Neural cell (in vitro differentiated cells): Measurements from ENCODE around the gene FBXO2. TPM values are rescaled to one million over a fixed set of nuclear protein-coding genes. Genes with fewer than 3 reads are reported as not detected.

Experiments used
- H2AFZ ChIP-seq: fragments of 200-600, 300-800 bp; sonication (generic), shearing (Covaris generic); 2 replicates; pipeline ENCODE4 v1.6.0; 2014; ENCODE audit warnings: low read depth, mild to moderate bottlenecking, antibody characterized with exemption, low read length, moderate library complexity
- H3F3A ChIP-seq: fragments of 200-600 bp; shearing (Covaris generic); 2 replicates; pipeline ENCODE4 v1.6.1; 2016; ENCODE audit warnings: mild to moderate bottlenecking, moderate library complexity, mixed read lengths, antibody characterized with exemption, low read length; ENCODE audit not compliant: insufficient read depth, poor library complexity, severe bottlenecking
- H3K27ac ChIP-seq: fragments of 200-600, 300-800 bp; sonication (generic), shearing (Covaris generic); 2 replicates; pipeline ENCODE4 v1.5.1; 2014; ENCODE audit warnings: mild to moderate bottlenecking, low read length, moderate library complexity
- H3K27me3 ChIP-seq: fragments of 300-800, 200-600 bp; sonication (generic), shearing (Covaris generic); 2 replicates; pipeline ENCODE4 v1.6.0; 2014; ENCODE audit warnings: mild to moderate bottlenecking, low read depth, low read length, moderate library complexity; ENCODE audit not compliant: insufficient read depth
- H3K36me3 ChIP-seq: fragments of 300-800, 200-600 bp; sonication (generic), shearing (Covaris generic); 2 replicates; pipeline ENCODE4 v1.5.1; 2014; ENCODE audit warnings: mild to moderate bottlenecking, antibody characterized with exemption, low read length, moderate library complexity; ENCODE audit not compliant: insufficient read depth
- H3K4me2 ChIP-seq: fragments of 300-800, 200-600 bp; sonication (generic), shearing (Covaris generic); 2 replicates; pipeline ENCODE4 v1.6.0; 2014; ENCODE audit warnings: mild to moderate bottlenecking, low read length
- H3K4me3 ChIP-seq: fragments of 300-800, 200-600 bp; sonication (generic), shearing (Covaris generic); 2 replicates; pipeline ENCODE4 v1.5.1; 2014; ENCODE audit warnings: mild to moderate bottlenecking, low read length, moderate library complexity
- H3K79me2 ChIP-seq: fragments of 200-600 bp; shearing (Covaris generic); replicated peaks from 2 replicates; pipeline ENCODE4 v1.6.0; 2014; ENCODE audit warnings: mild to moderate bottlenecking, low read length, moderate library complexity; ENCODE audit not compliant: insufficient read depth
- H3K9ac ChIP-seq: fragments of 300-800, 200-600 bp; sonication (generic), shearing (Covaris generic); 2 replicates; pipeline ENCODE4 v1.6.1; 2016; ENCODE audit warnings: mild to moderate bottlenecking, low read length, mixed read lengths
- H3K9me2 ChIP-seq: fragments of 200-600 bp; shearing (Covaris generic); 2 replicates; pipeline ENCODE4 v1.6.1; 2016; ENCODE audit warnings: mild to moderate bottlenecking, low read length, mixed read lengths; ENCODE audit not compliant: insufficient read depth
- H3K9me3 ChIP-seq: fragments of 200-600, 300-800 bp; sonication (generic), shearing (Covaris generic); 2 replicates; pipeline ENCODE4 v1.6.1; 2016; ENCODE audit warnings: mild to moderate bottlenecking, mixed run types, low read length, moderate library complexity, mixed read lengths
- H4K20me1 ChIP-seq: fragments of 200-600 bp; shearing (Covaris generic); 2 replicates; pipeline ENCODE4 v1.6.1; 2016; ENCODE audit warnings: mild to moderate bottlenecking, mixed run types; ENCODE audit not compliant: insufficient read depth
- CTCF ChIP-seq: fragments of 450-650 bp; IDR thresholded peaks from 2 replicates; pipeline ENCODE4 v1.5.1; 2014; ENCODE audit warnings: antibody characterized with exemption, mild to moderate bottlenecking, moderate library complexity; ENCODE audit not compliant: poor library complexity, severe bottlenecking
- EP300 ChIP-seq: fragments of 450-650 bp; conservative IDR thresholded peaks from 2 replicates; pipeline ENCODE4 v1.6.1; 2014; ENCODE audit warnings: antibody characterized with exemption, mild to moderate bottlenecking, moderate library complexity; ENCODE audit not compliant: poor library complexity, severe bottlenecking
- EZH2 ChIP-seq: fragments of 200-600, 300-800 bp; shearing (Covaris generic), sonication (generic); IDR thresholded peaks from 2 replicates; pipeline ENCODE4 v1.6.1; 2014; ENCODE audit warnings: antibody characterized with exemption, low read length, borderline replicate concordance, mild to moderate bottlenecking; ENCODE audit not compliant: insufficient read depth, poor library complexity, severe bottlenecking
- MXI1 ChIP-seq: fragments of 450-650 bp; conservative IDR thresholded peaks from 2 replicates; pipeline ENCODE4 v1.6.1; 2014; ENCODE audit warnings: antibody characterized with exemption, mild to moderate bottlenecking; ENCODE audit not compliant: poor library complexity, severe bottlenecking
- POLR2AphosphoS5 ChIP-seq: IDR thresholded peaks from 2 replicates; pipeline ENCODE4 v1.6.1; 2012
- RAD21 ChIP-seq: fragments of 450-650 bp; conservative IDR thresholded peaks from 2 replicates; pipeline ENCODE4 v1.6.1; 2014; ENCODE audit warnings: antibody characterized with exemption, mild to moderate bottlenecking, moderate library complexity
- REST ChIP-seq: IDR thresholded peaks from 2 replicates; pipeline ENCODE4 v1.6.1; 2012; ENCODE audit warnings: borderline replicate concordance
- SMC3 ChIP-seq: fragments of 450-650 bp; conservative IDR thresholded peaks from 2 replicates; pipeline ENCODE4 v1.6.1; 2014; ENCODE audit warnings: antibody characterized with exemption, mild to moderate bottlenecking, moderate library complexity; ENCODE audit not compliant: poor library complexity
- TAF1 ChIP-seq: IDR thresholded peaks from 2 replicates; pipeline ENCODE4 v1.6.1; 2012; ENCODE audit warnings: low read depth
- polyA plus RNA-seq: library from polyadenylated mRNA; depleted of rRNA; stranded (reverse); fragments of >200 nt; gene quantifications from 2 replicates; pipeline ENCODE4 v1.2.3, GENCODE V29; 2014

FBXO2 gene
- polyA plus RNA-seq, 1 donor from 2014 or later = 16.6 TPM

DNA sequence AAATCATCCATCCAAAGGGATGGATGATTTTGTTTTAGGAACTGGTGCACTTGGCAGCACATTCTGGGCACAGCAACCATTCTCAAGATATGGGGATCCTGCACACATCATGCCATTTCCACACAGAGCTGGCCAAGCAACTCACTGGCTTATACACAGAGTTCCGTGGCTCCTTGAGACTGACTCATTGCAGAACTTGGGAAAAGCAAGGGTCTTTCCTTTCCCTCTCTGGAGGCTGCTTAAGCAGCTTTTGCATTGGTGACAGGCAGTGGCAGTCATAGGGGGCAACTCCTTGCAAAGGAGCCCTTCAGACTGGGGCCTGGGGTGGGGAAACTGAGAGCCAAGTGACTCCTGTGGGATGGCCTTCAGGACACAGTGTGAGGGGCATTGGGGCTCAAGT lies 28.6 kb upstream of the FBXO2 start:
- peaks cover 33% of the 10 kb centered on the region for H3K79me2 ChIP-seq

DNA sequence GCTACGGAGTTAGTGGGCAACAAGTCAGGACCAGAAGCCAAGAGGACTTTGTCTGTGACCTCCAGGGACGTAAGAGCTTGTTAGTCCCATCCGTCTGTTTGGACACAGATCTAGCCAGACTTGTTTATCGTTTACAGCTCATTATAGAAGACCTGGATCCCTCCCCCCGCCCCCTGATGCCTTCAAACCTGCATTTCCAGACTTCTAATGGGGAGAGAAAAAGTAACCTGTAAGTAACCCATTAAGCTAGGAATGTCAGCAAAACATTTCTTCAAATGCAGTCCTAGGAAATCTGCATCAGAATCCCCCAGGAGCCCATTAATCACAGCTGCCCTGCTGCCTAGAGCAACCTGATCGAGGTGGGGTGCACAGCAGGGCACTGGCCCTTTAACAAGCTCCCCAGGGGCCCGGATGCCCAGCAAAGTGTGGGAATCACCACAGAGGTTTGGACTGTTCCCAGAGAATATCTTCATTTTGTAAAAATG lies 28.1 kb upstream of the FBXO2 start:
- Histone ChIP-seq H3K27ac (no peak overlapping the region), H4K20me1 (no peaks in the 10 kb centered on the region), H3K9me3 (no peaks in the 10 kb centered on the region), H3K4me2 (peak overlapping the region; percentile 72), H3K4me3 (peak overlapping the region; percentile 98), H3F3A (peaks cover 12% of the 10 kb centered on the region), H3K79me2 (peaks cover 29% of the 10 kb centered on the region), H3K27me3 (no peaks in the 10 kb centered on the region), H2AFZ (no peak overlapping the region), H3K9ac (peak overlapping the region; percentile 81), H3K36me3 (no peaks in the 10 kb centered on the region), H3K9me2 (no peaks in the 10 kb centered on the region)
- TF ChIP-seq RAD21 = no peak
- no peak for TF ChIP-seq EP300
- TF ChIP-seq TAF1 = no peak
- TF ChIP-seq SMC3 = no peak
- TF ChIP-seq EZH2 = no peak
- no peak for TF ChIP-seq CTCF
- no peak for TF ChIP-seq POLR2AphosphoS5

More for the DNA sequence above, 28.6 kb upstream of the FBXO2 start:
- Histone ChIP-seq H3K4me2 (no peak overlapping the region), H3K9me2 (no peaks in the 10 kb centered on the region), H3K27ac (no peak overlapping the region), H3K27me3 (no peaks in the 10 kb centered on the region), H3K4me3 (peak overlapping the region; percentile 98), H3K9me3 (no peaks in the 10 kb centered on the region), H2AFZ (no peak overlapping the region), H3K36me3 (no peaks in the 10 kb centered on the region), H3K9ac (no peak overlapping the region), H4K20me1 (no peaks in the 10 kb centered on the region), H3F3A (peaks cover 12% of the 10 kb centered on the region)
- TF ChIP-seq CTCF (no peak), SMC3 (no peak), EZH2 (no peak), TAF1 (no peak), MXI1 (no peak), RAD21 (no peak), REST (no peak), EP300 (no peak), POLR2AphosphoS5 (no peak)
